Suprapubic skin (tissue), 3 donors: Measurements from ENCODE around the gene HMG20A.

Experiments
- EP300 ChIP-seq: sonication (generic); formaldehyde crosslinking; IDR thresholded peaks from one replicate; pipeline ENCODE4 v1.6.1; 2017; ENCODE audit warnings: antibody characterized with exemption
- POLR2A ChIP-seq, 2 donors: fragments of 450-650 bp; IDR thresholded peaks; one replicate each; pipeline ENCODE4 v1.6.1; 2017; ENCODE audit warnings: antibody characterized with exemption in 2 of 2, mild to moderate bottlenecking in 2 of 2, moderate library complexity in 2 of 2
- TF ChIP-seq, protein P1 (sequence below), 2 donors: fragments of 200-600 bp in 1 of 2; fragments of 450-650 bp in 1 of 2; sonication (generic) in 1 of 2; IDR thresholded peaks; one replicate each; pipeline ENCODE4 v1.5.1; 2016 to 2019; ENCODE audit warnings: antibody characterized with exemption in 2 of 2, mild to moderate bottlenecking in 1 of 2, moderate library complexity in 1 of 2

DNA sequence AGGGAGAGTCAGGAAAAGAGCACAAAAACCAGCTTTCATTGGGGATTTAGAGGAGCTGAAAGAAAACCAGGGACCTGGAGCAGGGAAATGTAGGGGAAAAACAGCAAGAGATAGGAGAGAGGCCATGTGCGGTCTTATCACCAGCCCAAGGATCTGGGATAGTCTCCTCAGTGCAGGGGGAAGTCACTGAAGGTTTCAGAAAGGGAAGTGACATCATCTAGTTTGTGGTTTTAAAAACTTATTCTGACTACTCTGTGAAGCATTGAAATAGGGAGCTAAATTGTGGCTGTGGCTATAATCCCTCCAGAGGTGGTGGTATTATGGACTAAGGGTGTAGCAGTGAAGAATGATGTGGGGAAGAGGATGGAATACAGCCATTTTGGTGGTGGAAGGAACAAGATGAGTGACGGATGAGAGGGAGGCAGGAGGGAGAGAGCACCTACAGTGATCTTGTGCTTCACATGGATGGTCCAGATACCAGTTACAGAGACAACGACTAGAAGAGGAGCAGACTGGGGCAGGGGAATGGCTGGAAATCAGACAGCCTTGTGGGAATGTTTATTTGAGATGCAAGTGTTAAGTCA is 72.7 kb downstream of the HMG20A start:
- TF ChIP-seq EP300 (no peak), POLR2A (IDR thresholded peaks at IDR 0.05) (no peak)
- TF ChIP-seq, protein P1, sequence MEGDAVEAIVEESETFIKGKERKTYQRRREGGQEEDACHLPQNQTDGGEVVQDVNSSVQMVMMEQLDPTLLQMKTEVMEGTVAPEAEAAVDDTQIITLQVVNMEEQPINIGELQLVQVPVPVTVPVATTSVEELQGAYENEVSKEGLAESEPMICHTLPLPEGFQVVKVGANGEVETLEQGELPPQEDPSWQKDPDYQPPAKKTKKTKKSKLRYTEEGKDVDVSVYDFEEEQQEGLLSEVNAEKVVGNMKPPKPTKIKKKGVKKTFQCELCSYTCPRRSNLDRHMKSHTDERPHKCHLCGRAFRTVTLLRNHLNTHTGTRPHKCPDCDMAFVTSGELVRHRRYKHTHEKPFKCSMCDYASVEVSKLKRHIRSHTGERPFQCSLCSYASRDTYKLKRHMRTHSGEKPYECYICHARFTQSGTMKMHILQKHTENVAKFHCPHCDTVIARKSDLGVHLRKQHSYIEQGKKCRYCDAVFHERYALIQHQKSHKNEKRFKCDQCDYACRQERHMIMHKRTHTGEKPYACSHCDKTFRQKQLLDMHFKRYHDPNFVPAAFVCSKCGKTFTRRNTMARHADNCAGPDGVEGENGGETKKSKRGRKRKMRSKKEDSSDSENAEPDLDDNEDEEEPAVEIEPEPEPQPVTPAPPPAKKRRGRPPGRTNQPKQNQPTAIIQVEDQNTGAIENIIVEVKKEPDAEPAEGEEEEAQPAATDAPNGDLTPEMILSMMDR (IDR thresholded peaks at IDR 0.05): no peak
